Activated CD8-positive, alpha-beta memory T cell treated with anti-CD3 and anti-CD28 coated beads, Interleukin-2, amount 10 ng/mL, durations not matched to agents 7 days and 5 days (primary cell): Measurements from ENCODE around the gene CAPNS2. TPM values are rescaled to one million over a fixed set of nuclear protein-coding genes. Genes with fewer than 3 reads are reported as not detected.

Experiments used
- ATAC-seq: fragments of 150-1000 bp; cut with Tn5 transposase; one replicate; pipeline ENCODE4 v1.10.0; 2021; ENCODE audit warnings: moderate library complexity
- CTCF ChIA-PET: fragments of 350-600 bp; sonication (Branson Sonifier 250); formaldehyde crosslinking; loops from one replicate; lab custom pipeline; 2021; ENCODE audit warnings: antibody characterized with exemption; lab: Charles Lee
- DNase-seq: peaks from one replicate; pipeline ENCODE4 v3.0.0-alpha.2; 2020
- H3K27ac Mint-ChIP-seq: one replicate; pipeline ENCODE4 v1.8.0; 2021; ENCODE audit warnings: mild to moderate bottlenecking, mixed read lengths
- H3K27me3 Mint-ChIP-seq: one replicate; pipeline ENCODE4 v1.8.0; 2021; ENCODE audit warnings: mixed read lengths
- H3K36me3 Mint-ChIP-seq: one replicate; pipeline ENCODE4 v1.8.0; 2021; ENCODE audit warnings: mild to moderate bottlenecking, mixed read lengths
- H3K4me1 Mint-ChIP-seq: one replicate; pipeline ENCODE4 v1.8.0; 2021; ENCODE audit warnings: mixed read lengths
- H3K4me3 Mint-ChIP-seq: one replicate; pipeline ENCODE4 v1.8.0; 2021; ENCODE audit warnings: mild to moderate bottlenecking, moderate library complexity, mixed read lengths
- H3K9me3 Mint-ChIP-seq: one replicate; pipeline ENCODE4 v1.8.0; 2022; ENCODE audit warnings: low read depth, mixed read lengths
- total RNA-seq, 2 experiments: library from RNA; stranded (reverse); gene quantifications; one replicate each; pipeline ENCODE4 v1.2.3, GENCODE V29; 2021

Gene CAPNS2
- total RNA-seq, 2 experiments from 2014 or later = not detected

DNA sequence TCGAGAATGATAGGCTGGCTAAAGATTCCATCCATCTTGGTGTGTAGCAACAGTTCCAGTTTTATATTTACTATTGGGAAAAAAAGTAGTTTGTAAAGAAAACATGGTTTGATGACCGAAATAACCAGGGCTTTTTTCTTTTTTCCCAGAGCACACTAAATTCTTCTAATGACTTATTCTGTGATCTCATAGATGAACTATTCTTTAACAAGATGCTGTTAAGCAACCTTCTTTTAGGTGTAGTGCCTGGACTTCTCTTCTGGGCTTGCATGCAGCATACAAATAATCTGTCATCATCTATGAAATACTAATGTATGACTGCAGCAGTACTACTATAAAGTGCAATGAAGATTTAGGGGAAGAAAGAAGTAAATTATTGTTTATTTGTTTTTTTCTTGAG is 11.0 kb upstream of the CAPNS2 start:
- ATAC-seq (no peak), DNase-seq (no peak)
- no peaks in the 10 kb centered on the region for H3K9me3 Mint-ChIP-seq
- H3K4me3 Mint-ChIP-seq = no peak overlapping the region
- CTCF ChIA-PET = no interaction called here
- H3K4me1 Mint-ChIP-seq = no peaks in the 10 kb centered on the region
- no peak overlapping the region for H3K27ac Mint-ChIP-seq
- no peaks in the 10 kb centered on the region for H3K36me3 Mint-ChIP-seq
- peaks cover 14% of the 10 kb centered on the region for H3K27me3 Mint-ChIP-seq

DNA sequence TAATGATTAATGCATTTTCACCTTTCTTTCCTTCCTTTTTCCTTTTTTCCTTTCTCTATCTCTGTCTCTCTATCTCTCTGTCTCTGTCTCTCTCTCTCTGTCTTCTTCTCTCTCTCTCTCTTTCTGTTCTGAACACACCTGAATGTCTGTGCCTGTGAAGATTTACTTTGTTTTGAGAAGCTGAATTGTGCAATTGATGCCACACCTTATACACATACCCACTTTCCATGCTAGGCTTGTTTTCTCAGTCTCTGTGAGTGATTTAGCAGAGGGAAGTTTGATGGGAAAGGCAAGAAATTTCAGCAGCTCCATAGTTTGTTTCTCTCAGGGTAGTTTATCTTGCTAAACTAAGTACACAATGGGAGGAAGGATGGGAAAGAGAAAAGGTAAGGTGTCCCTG is 9.3 kb upstream of the CAPNS2 start:
- no peak for DNase-seq
- H3K4me1 Mint-ChIP-seq = no peaks in the 10 kb centered on the region
- no peak for ATAC-seq
- H3K27me3 Mint-ChIP-seq = peaks cover 14% of the 10 kb centered on the region
- no peak overlapping the region for H3K4me3 Mint-ChIP-seq
- no peaks in the 10 kb centered on the region for H3K9me3 Mint-ChIP-seq
- no peak overlapping the region for H3K27ac Mint-ChIP-seq
- CTCF ChIA-PET = no interaction called here
- H3K36me3 Mint-ChIP-seq = no peaks in the 10 kb centered on the region

DNA sequence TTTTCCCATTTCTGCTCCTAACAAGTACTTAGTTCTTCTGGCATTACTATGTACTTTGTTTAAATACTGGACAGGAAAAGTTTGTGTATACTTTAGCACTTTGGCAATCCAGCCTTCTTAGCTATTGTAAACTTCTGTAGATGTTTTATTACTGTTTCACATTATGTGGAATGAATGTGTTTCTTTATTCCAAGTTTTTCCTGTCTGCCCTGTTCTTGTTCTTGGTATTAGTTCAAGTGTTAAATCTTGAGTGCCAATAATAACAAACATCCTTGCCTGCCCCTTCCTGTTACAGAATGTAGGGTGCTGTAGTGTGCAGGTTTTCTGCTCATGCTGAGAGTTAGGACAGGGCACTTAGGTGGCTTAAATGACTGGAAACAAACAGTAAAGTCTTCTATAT is 7.3 kb upstream of the CAPNS2 start:
- DNase-seq (no peak), ATAC-seq (no peak)
- Mint-ChIP-seq H3K4me3 (no peak overlapping the region), H3K36me3 (no peaks in the 10 kb centered on the region), H3K27ac (no peak overlapping the region), H3K4me1 (no peaks in the 10 kb centered on the region), H3K9me3 (peaks cover 2% of the 10 kb centered on the region), H3K27me3 (peaks cover 17% of the 10 kb centered on the region)
- CTCF ChIA-PET = interaction anchor here (1.6 kb wide), 1 partner anchor 17 kb away, joined by 3 read pairs; no protein-coding TSS in a partner anchor

DNA sequence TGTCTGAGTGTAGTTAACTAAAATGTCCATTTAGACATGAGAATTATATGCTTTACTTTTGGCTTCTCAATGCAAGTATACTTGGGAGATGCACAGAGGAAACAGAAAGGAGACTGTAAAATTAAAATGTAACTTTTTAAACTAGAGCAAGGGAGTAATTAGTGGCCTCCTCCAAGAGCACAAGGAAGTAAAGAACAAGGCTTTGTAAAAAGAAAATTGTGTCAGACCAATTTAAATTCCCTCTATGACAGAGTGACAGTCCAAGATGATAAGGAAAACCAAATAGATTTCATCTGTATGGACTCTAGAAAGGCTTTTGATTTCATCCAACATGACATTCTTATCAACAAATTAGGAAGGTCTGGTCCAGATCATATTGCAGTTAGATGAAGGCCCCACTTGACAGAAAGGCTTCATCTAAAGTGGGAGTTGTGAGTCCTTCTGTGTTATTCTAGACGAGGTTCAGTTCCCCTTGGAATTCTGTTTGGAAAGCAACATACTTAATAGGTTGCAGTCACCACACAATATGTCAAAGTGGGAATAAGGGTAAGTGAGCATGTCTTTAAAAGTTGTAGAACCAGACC is 6.5 kb upstream of the CAPNS2 start:
- H3K36me3 Mint-ChIP-seq = no peaks in the 10 kb centered on the region
- no peak overlapping the region for H3K27ac Mint-ChIP-seq
- no peak overlapping the region for H3K4me3 Mint-ChIP-seq
- peaks cover 2% of the 10 kb centered on the region for H3K9me3 Mint-ChIP-seq
- DNase-seq = no peak
- CTCF ChIA-PET = no interaction called here
- H3K27me3 Mint-ChIP-seq = peaks cover 20% of the 10 kb centered on the region
- no peak for ATAC-seq
- no peaks in the 10 kb centered on the region for H3K4me1 Mint-ChIP-seq

DNA sequence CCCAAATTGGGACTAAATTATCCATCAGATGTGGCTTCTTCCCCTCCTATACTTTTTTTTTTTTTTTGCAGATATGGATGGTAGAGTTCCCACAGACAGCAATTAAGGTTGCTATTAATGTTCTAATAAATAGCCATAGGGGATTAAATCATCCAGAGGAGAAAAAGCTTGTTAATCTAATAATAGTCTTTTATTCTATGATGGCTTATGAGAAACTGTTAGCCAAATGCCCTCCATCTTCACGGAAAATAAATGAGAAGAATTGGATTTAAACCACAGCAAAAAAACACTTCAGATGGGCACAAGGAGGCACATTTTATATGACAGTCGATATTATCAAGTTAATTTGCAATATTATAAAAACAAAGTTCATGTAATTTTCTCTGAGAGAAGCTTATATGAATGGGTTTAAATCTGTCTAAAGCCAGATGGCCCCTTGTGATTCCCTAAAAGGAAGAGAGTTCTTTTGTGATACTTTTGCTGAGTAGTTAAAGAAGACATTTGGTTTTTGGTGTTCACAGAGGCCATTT is 5.1 kb upstream of the CAPNS2 start:
- no peak for ATAC-seq
- peaks cover 17% of the 10 kb centered on the region for H3K27me3 Mint-ChIP-seq
- H3K9me3 Mint-ChIP-seq = peaks cover 2% of the 10 kb centered on the region
- CTCF ChIA-PET = interaction anchor here (0.9 kb wide), 1 partner anchor 96 kb away, joined by 3 read pairs; no protein-coding TSS in a partner anchor
- DNase-seq = no peak
- H3K4me3 Mint-ChIP-seq = no peak overlapping the region
- H3K27ac Mint-ChIP-seq = no peak overlapping the region
- H3K36me3 Mint-ChIP-seq = no peaks in the 10 kb centered on the region
- H3K4me1 Mint-ChIP-seq = no peaks in the 10 kb centered on the region

DNA sequence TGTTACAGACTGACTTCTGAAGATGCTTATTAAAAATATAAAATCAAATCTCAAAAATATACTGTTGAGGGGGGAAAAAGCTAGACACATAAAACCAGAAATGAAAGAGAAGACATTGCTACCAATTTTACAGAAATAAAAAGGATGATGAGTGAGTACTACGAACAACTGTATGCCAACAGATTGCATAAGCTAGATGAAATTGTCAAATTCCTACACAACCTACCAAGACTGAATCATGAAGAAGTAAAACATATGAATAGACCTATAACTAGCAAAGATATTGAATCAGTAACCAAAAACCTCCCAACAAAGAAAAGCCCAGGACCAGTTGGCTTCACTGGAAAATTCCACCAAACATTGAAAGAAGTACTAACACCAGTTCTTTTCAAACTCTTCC is 3.5 kb upstream of the CAPNS2 start:
- Mint-ChIP-seq H3K27me3 (peaks cover 21% of the 10 kb centered on the region), H3K36me3 (no peaks in the 10 kb centered on the region), H3K9me3 (peaks cover 2% of the 10 kb centered on the region), H3K27ac (no peak overlapping the region), H3K4me3 (no peak overlapping the region), H3K4me1 (no peaks in the 10 kb centered on the region)
- CTCF ChIA-PET = no interaction called here
- no peak for DNase-seq
- no peak for ATAC-seq

DNA sequence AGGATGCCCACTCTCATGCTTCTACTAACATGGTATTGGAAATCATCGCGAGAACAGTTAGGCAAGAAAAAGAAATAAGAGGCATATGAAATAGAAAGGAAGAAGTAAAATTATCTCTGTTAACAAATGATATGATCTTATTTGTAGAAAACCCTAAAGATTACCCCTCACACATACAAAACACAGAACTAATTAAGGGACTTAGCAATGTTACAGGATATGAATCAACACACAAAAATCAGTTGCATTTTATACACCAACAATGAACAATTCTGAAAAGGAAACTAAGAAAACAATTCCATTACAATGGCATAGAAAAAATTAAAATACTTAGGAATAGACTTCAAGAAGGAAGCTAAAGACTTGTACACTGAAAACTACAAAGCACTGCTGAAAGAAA is 2.7 kb upstream of the CAPNS2 start:
- peaks cover 2% of the 10 kb centered on the region for H3K9me3 Mint-ChIP-seq
- H3K27me3 Mint-ChIP-seq = peaks cover 24% of the 10 kb centered on the region
- DNase-seq = no peak
- CTCF ChIA-PET = no interaction called here
- H3K27ac Mint-ChIP-seq = no peak overlapping the region
- no peaks in the 10 kb centered on the region for H3K36me3 Mint-ChIP-seq
- H3K4me3 Mint-ChIP-seq = no peak overlapping the region
- no peaks in the 10 kb centered on the region for H3K4me1 Mint-ChIP-seq
- no peak for ATAC-seq

DNA sequence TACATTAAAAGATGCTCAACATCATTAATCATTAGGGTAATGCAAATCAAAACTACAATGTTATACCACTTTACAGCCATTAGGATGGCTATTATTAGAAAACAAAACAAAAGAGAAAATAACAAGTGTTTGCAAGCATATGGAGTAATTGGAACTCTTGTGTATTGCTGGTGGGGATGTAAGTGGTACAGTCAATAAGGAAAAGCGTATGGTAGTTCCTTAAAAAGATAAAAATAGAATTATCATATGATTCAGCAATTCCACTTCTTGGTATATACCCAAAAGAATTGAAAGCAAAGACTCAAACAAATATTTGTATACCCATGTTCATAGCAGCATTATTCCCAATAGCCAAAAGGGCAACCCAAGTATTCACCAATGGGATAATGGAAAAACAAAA is 1.4 kb upstream of the CAPNS2 start:
- no peak for DNase-seq
- H3K27me3 Mint-ChIP-seq = peaks cover 26% of the 10 kb centered on the region
- H3K9me3 Mint-ChIP-seq = peaks cover 2% of the 10 kb centered on the region
- no peak for ATAC-seq
- H3K4me1 Mint-ChIP-seq = no peaks in the 10 kb centered on the region
- H3K4me3 Mint-ChIP-seq = no peak overlapping the region
- no peaks in the 10 kb centered on the region for H3K36me3 Mint-ChIP-seq
- no peak overlapping the region for H3K27ac Mint-ChIP-seq
- CTCF ChIA-PET = no interaction called here

DNA sequence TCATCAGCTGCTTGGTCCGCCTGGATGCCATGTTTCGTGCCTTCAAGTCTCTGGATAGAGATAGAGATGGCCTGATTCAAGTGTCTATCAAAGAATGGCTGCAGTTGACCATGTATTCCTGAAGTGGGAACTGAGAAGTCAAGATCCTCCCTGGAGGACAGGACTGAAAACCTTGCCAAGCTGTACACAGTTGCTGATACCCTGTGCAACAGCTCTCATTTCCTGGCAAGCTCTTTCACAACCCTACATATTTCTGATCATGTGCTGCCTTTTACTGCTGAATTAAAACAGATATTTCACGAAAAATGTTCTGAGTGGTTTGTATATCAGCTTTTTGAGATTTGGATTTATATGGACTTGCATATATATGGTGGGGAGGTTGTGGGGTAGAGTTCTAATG is 898 bp downstream of the CAPNS2 start:
- Mint-ChIP-seq H3K27me3 (peaks cover 23% of the 10 kb centered on the region), H3K36me3 (no peaks in the 10 kb centered on the region), H3K4me1 (no peaks in the 10 kb centered on the region), H3K27ac (no peak overlapping the region), H3K4me3 (no peak overlapping the region), H3K9me3 (peaks cover 2% of the 10 kb centered on the region)
- ATAC-seq = no peak
- CTCF ChIA-PET = no interaction called here
- no peak for DNase-seq

DNA sequence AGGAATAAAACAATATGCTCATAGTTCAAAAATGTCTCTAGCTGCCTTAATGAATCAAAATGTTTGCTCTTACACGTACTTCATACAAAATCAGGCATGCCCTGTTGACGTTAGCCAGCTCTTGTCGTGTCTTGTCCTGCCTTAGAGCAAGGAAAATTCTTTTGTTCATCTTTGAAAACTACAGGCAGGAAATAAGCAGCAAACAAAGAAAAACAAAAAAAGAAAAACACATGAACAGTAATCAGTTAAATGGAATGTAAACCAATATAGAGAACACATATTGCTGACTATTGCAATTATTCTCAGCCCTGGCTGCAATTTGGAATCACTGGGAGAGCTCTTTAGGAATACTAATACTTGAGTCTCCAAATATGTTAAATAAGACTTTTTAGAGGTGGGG is 1.7 kb downstream of the CAPNS2 start:
- Mint-ChIP-seq H3K4me3 (no peak overlapping the region), H3K9me3 (no peaks in the 10 kb centered on the region), H3K27ac (no peak overlapping the region), H3K27me3 (peaks cover 25% of the 10 kb centered on the region), H3K36me3 (no peaks in the 10 kb centered on the region), H3K4me1 (no peaks in the 10 kb centered on the region)
- no peak for ATAC-seq
- no peak for DNase-seq
- CTCF ChIA-PET = no interaction called here

DNA sequence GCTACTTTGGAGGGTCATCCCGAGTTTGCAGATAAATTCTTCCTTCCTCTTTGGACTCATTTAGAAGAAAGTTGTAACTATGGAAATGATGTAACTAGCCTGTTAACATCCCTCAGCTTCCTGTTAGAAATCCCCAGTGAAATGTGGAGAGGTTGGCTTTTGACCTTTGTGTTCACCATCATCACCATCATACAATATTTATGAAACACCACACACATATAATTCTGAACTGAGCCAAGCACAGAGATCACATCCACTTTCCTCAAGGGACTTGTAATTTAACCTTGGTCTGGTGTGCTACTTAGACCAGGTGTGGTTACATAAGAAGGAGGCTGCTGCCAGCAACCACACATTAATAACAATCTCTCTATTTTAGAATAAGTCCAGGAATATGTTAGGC is 2.5 kb downstream of the CAPNS2 start:
- DNase-seq = no peak
- Mint-ChIP-seq H3K4me3 (no peak overlapping the region), H3K9me3 (no peaks in the 10 kb centered on the region), H3K36me3 (no peaks in the 10 kb centered on the region), H3K27me3 (peaks cover 21% of the 10 kb centered on the region), H3K27ac (no peak overlapping the region), H3K4me1 (no peaks in the 10 kb centered on the region)
- no peak for ATAC-seq
- CTCF ChIA-PET = no interaction called here

DNA sequence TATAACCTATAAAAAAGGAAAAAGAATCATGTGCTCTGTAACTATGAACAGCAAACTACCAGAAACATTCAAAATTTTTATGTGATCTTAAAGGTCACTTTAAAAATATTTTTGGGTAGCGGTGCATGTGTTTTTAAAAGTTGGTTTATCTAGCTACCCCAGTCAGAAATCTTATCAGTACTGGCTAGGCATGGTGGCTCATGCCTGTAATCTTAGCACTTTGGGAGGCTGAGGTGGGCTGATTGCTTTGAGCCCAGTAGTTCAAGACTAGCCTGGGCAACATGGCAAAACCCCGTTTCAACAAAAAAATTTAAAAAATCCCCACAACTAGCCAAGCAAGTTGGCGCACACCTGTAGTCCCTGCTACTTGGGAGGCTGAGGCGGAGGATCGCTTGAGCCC is 3.7 kb downstream of the CAPNS2 start:
- Mint-ChIP-seq H3K36me3 (no peaks in the 10 kb centered on the region), H3K9me3 (no peaks in the 10 kb centered on the region), H3K4me1 (no peaks in the 10 kb centered on the region), H3K27me3 (peaks cover 17% of the 10 kb centered on the region), H3K27ac (no peak overlapping the region), H3K4me3 (no peak overlapping the region)
- DNase-seq (no peak), ATAC-seq (no peak)
- CTCF ChIA-PET = no interaction called here

DNA sequence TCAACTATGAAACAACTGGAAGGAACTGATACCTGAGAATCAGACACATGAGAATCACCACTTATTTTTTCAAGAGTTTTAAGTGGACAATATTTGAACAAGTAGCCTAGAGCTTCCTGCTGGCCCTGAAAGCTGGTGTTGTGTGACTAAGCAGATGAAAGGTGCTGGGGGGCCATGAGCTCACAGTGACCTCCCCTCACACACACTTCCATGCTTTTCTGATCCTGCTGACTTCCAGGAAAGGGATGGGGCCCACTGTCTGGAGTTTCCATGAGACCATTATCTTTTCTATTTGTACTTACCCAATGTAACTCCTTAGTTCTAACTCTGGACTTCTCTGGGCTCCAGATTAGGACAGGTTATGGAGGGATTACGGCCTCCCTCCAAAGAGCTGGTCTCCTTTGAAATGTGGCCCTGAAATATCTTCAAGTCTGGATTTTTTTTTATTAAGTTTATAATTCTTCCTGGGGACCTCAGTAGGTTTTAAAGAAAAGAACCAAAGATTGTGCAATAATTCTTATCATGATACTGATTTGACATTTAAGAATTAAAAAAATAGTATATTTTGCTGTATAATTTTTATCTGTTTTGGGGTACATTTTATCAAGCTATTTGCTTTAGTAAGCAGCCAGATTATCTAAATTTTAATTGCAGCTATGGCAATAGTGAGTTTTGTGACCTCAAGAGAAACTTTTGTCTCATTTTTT is 4.9 kb downstream of the CAPNS2 start:
- DNase-seq (no peak), ATAC-seq (no peak)
- Mint-ChIP-seq H3K4me1 (no peaks in the 10 kb centered on the region), H3K27me3 (peaks cover 17% of the 10 kb centered on the region), H3K36me3 (no peaks in the 10 kb centered on the region), H3K4me3 (no peak overlapping the region), H3K9me3 (no peaks in the 10 kb centered on the region), H3K27ac (no peak overlapping the region)
- CTCF ChIA-PET = no interaction called here

DNA sequence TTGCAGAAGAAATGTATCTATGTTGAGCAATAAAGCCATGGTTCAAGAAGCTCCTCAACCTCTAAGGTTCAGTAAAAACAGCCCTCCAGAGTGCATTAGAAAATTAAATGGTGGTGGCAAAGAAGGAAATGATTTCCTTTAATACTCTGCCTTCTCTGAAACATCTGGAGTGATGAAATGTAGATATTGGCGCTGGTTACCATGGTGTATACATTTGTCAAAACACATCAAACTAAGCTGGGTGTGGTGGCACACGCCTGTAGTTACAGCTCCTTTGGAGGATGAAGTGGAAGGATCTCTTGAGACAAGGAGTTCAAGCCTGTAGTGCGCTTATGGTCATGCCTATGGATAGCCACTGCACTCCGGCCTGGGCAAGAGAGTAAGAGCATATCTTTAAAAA is 6.0 kb downstream of the CAPNS2 start:
- no peak overlapping the region for H3K4me3 Mint-ChIP-seq
- ATAC-seq = no peak
- H3K27me3 Mint-ChIP-seq = peaks cover 15% of the 10 kb centered on the region
- CTCF ChIA-PET = interaction anchor here (0.9 kb wide), 1 partner anchor 107 kb away, joined by 3 read pairs; no protein-coding TSS in a partner anchor
- no peaks in the 10 kb centered on the region for H3K9me3 Mint-ChIP-seq
- H3K36me3 Mint-ChIP-seq = no peaks in the 10 kb centered on the region
- no peak overlapping the region for H3K27ac Mint-ChIP-seq
- no peaks in the 10 kb centered on the region for H3K4me1 Mint-ChIP-seq
- DNase-seq = no peak
